8988T (cell line): ENCODE measurements around the gene ZYG11B.
"Not testable (repeated sequence)": the region's sequence is repeated elsewhere in the genome, so short reads cannot be mapped to it uniquely, and the experiment has no call there.

Experiments used
- DNase-seq: peaks from one replicate; pipeline ENCODE4 v3.0.0; 2011

The ZYG11B gene

GRCh38 chr1:52759908-52760307 is 33.7 kb downstream of the ZYG11B start:
- DNase-seq: no peak

- DNase-seq: no peak
These were observed 41.5 kb downstream of the ZYG11B start for GRCh38 chr1:52767596-52768280.

DNA sequence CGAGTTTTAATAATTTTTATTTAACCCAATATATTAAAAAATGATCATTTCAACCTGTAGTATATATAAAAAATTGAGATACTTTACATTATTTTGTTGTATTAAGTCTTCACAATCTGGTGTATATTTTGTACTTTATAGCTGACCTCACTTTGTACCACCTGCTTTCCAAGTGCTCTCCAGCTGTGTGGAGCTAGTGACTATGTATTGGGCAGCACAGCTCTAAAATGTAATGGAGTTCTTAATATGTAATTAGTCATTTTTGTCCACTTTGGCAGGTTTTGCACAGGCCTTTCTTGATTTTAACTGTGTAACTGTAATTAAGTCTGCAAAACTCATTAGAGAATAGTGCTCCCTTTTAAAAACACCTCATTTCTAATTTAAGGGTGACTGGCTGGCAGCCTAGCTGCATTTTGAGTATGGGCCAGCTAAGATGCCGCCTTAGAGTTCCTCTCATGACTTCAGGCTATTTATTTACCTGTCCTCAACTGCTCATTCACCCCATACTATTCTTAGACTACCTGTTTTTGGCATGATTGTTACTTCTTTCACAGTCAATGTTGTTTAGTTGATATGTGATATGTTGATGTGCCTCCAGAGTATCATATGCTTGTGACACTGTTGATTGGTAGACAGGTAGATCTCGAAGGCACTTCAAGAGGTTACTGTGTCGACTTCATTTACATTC is 43.2 kb downstream of the ZYG11B start:
- DNase-seq: no peak

DNA sequence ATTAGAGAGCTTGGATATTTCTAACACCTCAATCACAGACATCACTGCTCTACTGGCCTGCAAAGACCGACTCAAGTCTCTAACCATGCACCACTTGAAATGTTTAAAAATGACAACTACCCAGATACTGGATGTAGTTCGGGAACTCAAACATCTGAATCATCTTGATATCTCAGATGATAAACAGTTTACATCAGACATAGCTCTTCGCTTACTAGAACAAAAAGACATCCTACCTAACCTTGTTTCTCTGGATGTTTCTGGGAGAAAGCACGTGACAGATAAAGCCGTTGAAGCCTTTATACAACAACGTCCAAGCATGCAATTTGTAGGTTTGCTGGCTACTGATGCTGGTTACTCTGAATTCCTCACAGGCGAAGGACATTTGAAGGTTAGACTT is 45.1 kb downstream of the ZYG11B start:
- no peak for DNase-seq

DNA sequence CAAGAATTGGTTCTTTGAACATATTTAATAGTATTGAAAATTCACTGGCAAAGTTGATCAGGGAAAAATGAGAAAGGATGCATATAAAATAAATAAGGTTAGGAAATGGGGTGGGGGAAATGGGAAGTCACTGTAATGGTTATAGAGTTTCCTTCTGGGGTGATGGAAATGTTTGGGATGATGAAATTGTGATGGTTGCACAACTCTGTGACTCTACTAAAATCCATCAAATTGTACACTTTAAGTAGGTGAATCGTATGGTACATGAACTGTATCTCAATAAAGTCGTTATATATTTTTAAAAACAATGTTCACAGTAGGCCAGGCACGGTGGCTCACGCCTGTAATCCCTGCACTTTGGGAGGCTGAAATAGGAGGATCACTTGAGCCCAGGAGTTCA is 59.9 kb downstream of the ZYG11B start:
- DNase-seq: no peak

DNA sequence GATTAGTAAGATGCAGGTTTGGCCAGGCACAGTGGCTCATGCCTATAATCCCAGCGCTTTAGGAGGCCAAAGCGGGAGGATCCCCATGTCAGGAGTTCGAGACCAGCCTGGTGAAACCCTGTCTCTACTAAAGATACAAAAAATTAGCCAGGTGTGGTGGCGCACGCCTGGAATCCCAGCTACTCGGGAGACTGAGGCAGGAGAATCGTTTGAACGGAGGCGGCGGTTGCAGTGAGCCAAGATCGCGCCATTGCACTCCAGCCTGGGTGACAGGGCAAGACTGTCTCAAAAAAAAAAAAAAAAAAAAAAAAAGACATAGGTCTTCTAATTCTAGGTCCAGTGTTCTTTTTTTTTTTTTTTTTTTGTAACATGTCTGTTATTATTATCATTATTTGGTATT is 64.2 kb downstream of the ZYG11B start:
- not testable (repeated sequence) for DNase-seq

GRCh38 chr1:52792036-52792435 is 65.8 kb downstream of the ZYG11B start:
- DNase-seq: no peak

GRCh38 chr1:52793717-52794116 is 67.5 kb downstream of the ZYG11B start:
- DNase-seq: not testable (repeated sequence)

- DNase-seq: no peak
These were observed 69.2 kb downstream of the ZYG11B start for GRCh38 chr1:52795464-52795863.

DNA sequence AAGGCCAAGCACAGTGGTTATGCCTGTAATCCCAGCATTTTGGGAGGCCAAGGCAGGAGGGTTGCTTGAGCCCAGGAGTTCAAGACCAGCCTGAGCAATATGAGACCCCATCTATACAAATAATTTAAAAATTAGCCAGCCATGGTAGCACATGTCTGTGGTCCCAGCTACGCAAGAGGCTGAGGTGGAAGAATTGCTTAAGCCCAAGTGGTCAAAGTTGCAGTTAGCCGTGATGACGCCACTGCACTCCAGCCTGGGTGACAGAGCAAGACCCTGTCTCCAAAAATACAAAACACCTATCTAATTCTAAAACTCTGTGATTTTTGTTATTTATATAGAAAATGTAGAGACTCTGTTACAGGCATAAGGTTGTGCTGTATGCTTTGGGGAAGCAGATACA is 72.1 kb downstream of the ZYG11B start:
- DNase-seq: no peak

GRCh38 chr1:52801011-52801410 is 74.8 kb downstream of the ZYG11B start:
- no peak for DNase-seq

DNA sequence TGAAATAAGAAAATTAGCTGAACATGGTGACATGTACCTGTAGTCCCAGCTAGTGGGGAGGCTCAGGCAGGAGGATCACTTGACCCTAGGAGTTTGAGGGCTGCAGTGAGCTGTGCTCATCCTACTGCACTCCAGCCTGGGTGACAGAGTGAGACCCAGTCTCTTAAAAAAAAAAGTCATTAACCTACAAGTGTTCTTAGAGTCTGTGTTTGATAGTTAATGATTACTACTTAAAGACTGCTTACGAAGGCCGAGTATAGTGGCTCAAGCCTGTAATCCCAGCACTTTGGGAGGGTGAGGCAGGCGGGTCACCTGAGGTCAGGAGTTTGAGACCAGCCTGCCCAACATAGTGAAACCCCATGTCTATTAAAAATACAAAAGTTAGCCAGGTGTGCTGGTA is 77.8 kb downstream of the ZYG11B start:
- not testable (repeated sequence) for DNase-seq

- no peak for DNase-seq
These were observed 88.2 kb downstream of the ZYG11B start for GRCh38 chr1:52814465-52814864.

- DNase-seq: not testable (repeated sequence)
These were observed 94.6 kb downstream of the ZYG11B start for GRCh38 chr1:52820830-52821229.

DNA sequence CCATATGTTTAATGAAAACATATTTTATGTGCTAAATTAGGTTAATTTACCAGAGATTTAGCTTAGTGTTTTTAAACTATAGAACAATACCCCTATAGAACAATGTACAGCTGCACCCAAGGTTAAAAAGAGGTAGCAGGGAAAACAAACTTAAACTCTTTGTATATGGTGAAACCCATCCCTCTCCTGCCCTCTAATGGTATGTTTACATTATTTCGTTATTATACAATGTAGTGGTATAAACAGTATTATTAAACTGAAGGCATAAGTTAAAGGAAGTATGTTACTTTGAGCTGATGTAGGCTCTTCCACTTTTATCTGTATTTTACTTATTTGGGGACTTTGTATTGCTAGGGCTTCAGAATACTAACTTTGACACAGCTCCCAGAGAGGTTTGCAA is 99.6 kb downstream of the ZYG11B start:
- DNase-seq: no peak

GRCh38 chr1:52834798-52835197 is 108.5 kb downstream of the ZYG11B start:
- no peak for DNase-seq

GRCh38 chr1:52836035-52836434 is 109.8 kb downstream of the ZYG11B start:
- no peak for DNase-seq

DNA sequence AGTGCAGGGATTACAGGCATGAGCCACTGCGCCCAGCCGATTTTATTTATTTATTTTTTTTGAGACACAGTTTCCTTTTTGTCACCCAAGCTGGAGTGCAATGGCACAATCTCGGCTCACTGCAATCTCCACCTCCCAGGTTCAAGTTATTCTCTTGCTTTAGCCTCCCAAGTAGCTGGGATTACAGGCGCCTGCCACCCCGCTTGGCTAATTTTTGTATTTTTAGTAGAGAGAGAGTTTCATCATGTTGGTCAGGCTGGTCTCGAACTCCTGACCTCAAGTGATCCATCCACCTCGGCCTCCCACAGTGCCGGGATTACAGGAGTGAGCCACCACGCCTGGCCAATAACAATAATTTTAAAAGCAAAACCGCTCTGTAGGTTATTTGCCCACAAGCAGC is 112.9 kb downstream of the ZYG11B start:
- not testable (repeated sequence) for DNase-seq

- no peak for DNase-seq
These were observed 116.5 kb downstream of the ZYG11B start, which contains the start of gene ZYG11A for GRCh38 chr1:52842643-52843310. ZYG11A (plus strand) TSS chr1:52842760; CDS start chr1:52842884, 124 bp downstream.

- DNase-seq: not testable (repeated sequence)
These were observed 118.9 kb downstream of the ZYG11B start for GRCh38 chr1:52845119-52845518.

- DNase-seq: no peak
These were observed 122.2 kb downstream of the ZYG11B start for GRCh38 chr1:52848423-52848822.

DNA sequence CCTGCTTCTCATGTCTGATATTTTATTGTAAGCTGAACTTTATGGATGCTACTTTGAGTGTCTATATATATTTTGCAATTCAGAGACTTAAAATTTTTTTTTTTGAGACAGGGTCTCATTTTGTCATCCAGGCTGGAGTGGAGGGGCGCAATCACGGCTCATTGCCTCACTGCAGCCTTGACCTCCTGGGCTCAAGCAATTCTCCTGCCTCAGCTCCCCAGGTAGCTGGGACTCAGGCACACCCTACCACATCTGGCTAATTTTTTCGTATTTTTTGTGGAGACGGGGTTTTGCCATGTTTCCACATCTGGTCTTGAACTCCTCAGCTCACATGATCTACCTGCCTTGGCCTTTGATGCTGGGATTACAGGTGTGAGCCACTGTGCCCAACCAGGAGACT is 124.7 kb downstream of the ZYG11B start:
- DNase-seq: no peak

- DNase-seq: no peak
These were observed 126.6 kb downstream of the ZYG11B start for GRCh38 chr1:52852854-52853253.

DNA sequence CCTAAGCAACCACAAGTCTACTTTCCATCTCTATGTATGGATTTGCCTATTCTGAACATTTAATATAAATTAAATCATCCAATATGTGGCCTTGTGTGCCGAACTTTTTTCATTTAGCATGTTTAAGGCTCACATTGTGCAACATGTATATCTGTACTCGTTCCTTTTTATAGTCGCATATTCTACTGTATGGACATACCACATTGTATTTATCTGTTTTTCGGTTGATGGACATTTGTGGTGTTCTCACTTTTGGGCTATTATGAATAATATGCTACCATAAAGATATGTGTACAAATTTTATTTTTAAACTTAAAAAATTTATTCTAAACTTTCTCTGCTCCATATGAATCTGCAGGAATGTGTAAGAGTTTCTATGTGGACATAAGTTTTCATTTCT is 129.3 kb downstream of the ZYG11B start:
- no peak for DNase-seq
